A549 (cell line): Measurements from ENCODE around the gene UNC79.

Experiments
- BHLHE40 ChIP-seq: IDR thresholded peaks from 2 replicates; pipeline ENCODE4 v1.6.1; 2012; ENCODE audit warnings: low read depth, low read length, inconsistent platforms
- CHD4 ChIP-seq: fragments of 200-600 bp; sonication (generic); IDR thresholded peaks from 2 replicates; pipeline ENCODE4 v1.6.1; 2016; ENCODE audit warnings: antibody characterized with exemption, mild to moderate bottlenecking, borderline replicate concordance
- JUN ChIP-seq, 2 experiments: fragments of >200 bp; sonication (Bioruptor Twin); formaldehyde crosslinking; IDR thresholded peaks; 2 replicates in 1 of 2; 3 replicates in 1 of 2; pipeline ENCODE4 v1.6.1; 2016 to 2017
- NR3C1 ChIP-seq: fragments of >200 bp; sonication (Bioruptor Twin); formaldehyde crosslinking; IDR thresholded peaks from 3 replicates; pipeline ENCODE4 v1.6.1; 2017
- TP53 ChIP-seq: fragments of 250-450 bp; sonication (Bioruptor Pico); IDR thresholded peaks from 2 replicates; pipeline ENCODE4 v1.5.0; 2021; ENCODE audit warnings: mild to moderate bottlenecking, moderate library complexity
- TF ChIP-seq, protein P1 (sequence below): fragments of >200 bp; sonication (Bioruptor Twin); formaldehyde crosslinking; IDR thresholded peaks from 3 replicates; pipeline ENCODE4 v1.5.1; 2016

- TF ChIP-seq JUN (IDR thresholded peaks at IDR 0.05) (no peak), TP53 (CRISPR knock-in tag) (no peak), BHLHE40 (no peak), CHD4 (no peak), NR3C1 (no peak)
- TF ChIP-seq, protein P1, sequence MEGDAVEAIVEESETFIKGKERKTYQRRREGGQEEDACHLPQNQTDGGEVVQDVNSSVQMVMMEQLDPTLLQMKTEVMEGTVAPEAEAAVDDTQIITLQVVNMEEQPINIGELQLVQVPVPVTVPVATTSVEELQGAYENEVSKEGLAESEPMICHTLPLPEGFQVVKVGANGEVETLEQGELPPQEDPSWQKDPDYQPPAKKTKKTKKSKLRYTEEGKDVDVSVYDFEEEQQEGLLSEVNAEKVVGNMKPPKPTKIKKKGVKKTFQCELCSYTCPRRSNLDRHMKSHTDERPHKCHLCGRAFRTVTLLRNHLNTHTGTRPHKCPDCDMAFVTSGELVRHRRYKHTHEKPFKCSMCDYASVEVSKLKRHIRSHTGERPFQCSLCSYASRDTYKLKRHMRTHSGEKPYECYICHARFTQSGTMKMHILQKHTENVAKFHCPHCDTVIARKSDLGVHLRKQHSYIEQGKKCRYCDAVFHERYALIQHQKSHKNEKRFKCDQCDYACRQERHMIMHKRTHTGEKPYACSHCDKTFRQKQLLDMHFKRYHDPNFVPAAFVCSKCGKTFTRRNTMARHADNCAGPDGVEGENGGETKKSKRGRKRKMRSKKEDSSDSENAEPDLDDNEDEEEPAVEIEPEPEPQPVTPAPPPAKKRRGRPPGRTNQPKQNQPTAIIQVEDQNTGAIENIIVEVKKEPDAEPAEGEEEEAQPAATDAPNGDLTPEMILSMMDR = no peak
Measured at GRCh38 chr14:93749076-93749420, 318.3 kb downstream of the UNC79 start.
